Activated T-cell treated with anti-CD3 and anti-CD28 coated beads, Interleukin-2, amount 50 U/mL, for 72 hours (primary cell): Measurements from ENCODE around the gene ZNF598. TPM values are rescaled to one million over a fixed set of nuclear protein-coding genes. Genes with fewer than 3 reads are reported as not detected.
"Not testable (repeated sequence)": the region's sequence is repeated elsewhere in the genome, so short reads cannot be mapped to it uniquely, and the experiment has no call there.

Experiments used
- ATAC-seq, 2 donors: fragments of 150-1000 bp; cut with Tn5 transposase; replicated peaks in 1 of 2; 2 replicates each; pipeline ENCODE4 v1.10.0; 2021; ENCODE audit warnings: moderate library complexity in 2 of 2, mild to moderate bottlenecking in 1 of 2
- DNase-seq, 2 donors: peaks; one replicate each; pipeline ENCODE4 v3.0.0; 2021 to 2022; ENCODE audit warnings: mixed read lengths in 1 of 2
- H3K27ac Mint-ChIP-seq: one replicate; pipeline ENCODE4 v1.8.0; 2022; ENCODE audit warnings: mild to moderate bottlenecking, moderate library complexity, mixed read lengths
- H3K27me3 Mint-ChIP-seq: one replicate; pipeline ENCODE4 v1.8.0; 2022; ENCODE audit warnings: low read depth, mixed read lengths
- H3K36me3 Mint-ChIP-seq, 2 donors: one replicate each; pipeline ENCODE4 v1.8.0; 2022; ENCODE audit warnings: mixed read lengths in 2 of 2, mild to moderate bottlenecking in 1 of 2; ENCODE audit not compliant: insufficient read depth in 2 of 2
- H3K4me1 Mint-ChIP-seq: one replicate; pipeline ENCODE4 v1.8.0; 2022; ENCODE audit warnings: low read depth, mixed read lengths
- H3K4me3 Mint-ChIP-seq, 2 donors: one replicate each; pipeline ENCODE4 v1.8.0; 2022; ENCODE audit warnings: mild to moderate bottlenecking in 2 of 2, mixed read lengths in 2 of 2, moderate library complexity in 2 of 2
- H3K9me3 Mint-ChIP-seq, 2 donors: one replicate each; pipeline ENCODE4 v1.8.0; 2022; ENCODE audit warnings: mixed read lengths in 2 of 2
- total RNA-seq, 2 donors: library from RNA; stranded (reverse); gene quantifications; one replicate each; pipeline ENCODE4 v1.2.3, GENCODE V29; 2022

The ZNF598 gene
- total RNA-seq, 2 donors from 2014 or later, result 87.1 to 110 TPM

DNA sequence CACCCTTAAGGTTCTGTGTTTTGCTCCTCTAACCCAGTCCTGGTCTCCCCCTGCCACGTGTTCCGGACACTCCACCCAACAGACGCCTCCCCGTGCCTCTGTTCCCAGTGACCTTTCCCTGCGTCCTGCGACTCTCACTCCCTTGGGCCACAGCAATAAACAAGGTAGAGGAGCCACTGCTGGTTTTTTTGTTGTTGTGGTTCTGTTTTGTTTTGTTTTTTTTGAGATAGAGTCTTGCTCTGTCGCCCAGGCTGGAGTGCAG lies 6.3 kb upstream of the ZNF598 start:
- Mint-ChIP-seq H3K4me3 (no peak overlapping the region), H3K27me3 (peaks cover 18% of the 10 kb centered on the region), H3K9me3 (no peaks in the 10 kb centered on the region), H3K27ac (no peak overlapping the region), H3K36me3 (no peaks in the 10 kb centered on the region), H3K4me1 (peaks cover 5% of the 10 kb centered on the region)
- ATAC-seq (no peak), DNase-seq (no peak)

DNA sequence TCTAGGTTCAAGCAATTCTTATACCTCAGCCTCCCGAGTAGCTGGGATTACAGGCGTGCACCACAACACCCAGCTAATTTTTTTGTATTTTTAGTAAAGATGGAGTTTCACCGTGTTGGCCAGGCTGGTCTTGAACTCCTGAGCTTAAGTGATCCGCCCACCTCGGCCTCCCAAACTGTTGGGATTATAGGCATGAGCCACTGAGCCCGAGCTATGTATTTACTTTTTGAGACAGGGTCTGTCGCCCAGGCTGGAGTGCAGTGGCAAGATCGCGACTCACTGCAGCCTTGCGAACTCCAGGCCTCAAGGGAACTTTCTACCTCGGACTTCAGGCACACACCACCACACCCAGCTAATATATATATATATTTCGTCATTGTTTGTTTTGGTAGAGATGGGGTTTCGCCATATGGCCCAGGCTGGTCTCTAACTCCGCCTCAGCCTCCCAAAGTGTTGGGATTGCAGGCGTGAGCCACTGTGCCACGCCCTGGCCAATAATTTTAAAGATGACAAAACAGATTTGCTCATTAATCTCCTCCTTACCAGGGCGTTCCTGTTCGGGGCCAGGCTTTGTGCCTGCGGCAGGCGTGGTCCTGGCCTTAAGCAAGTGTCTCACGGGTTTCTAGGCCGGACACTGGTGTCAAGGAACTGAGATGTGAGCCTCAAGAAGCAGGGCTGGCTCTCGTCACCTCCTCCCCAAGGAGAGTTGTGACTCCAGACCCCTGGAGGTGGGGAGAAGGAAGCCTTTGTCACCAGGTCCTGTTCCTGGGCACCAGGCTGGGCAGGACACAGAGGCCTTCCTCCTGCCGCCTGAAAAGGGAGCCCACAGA lies 5.7 kb upstream of the ZNF598 start:
- no peaks in the 10 kb centered on the region for H3K9me3 Mint-ChIP-seq
- peaks cover 13% of the 10 kb centered on the region for H3K27me3 Mint-ChIP-seq
- ATAC-seq (no peak), DNase-seq (no peak)
- no peaks in the 10 kb centered on the region for H3K36me3 Mint-ChIP-seq
- peaks cover 4% of the 10 kb centered on the region for H3K4me1 Mint-ChIP-seq
- no peak overlapping the region for H3K4me3 Mint-ChIP-seq
- no peak overlapping the region for H3K27ac Mint-ChIP-seq

DNA sequence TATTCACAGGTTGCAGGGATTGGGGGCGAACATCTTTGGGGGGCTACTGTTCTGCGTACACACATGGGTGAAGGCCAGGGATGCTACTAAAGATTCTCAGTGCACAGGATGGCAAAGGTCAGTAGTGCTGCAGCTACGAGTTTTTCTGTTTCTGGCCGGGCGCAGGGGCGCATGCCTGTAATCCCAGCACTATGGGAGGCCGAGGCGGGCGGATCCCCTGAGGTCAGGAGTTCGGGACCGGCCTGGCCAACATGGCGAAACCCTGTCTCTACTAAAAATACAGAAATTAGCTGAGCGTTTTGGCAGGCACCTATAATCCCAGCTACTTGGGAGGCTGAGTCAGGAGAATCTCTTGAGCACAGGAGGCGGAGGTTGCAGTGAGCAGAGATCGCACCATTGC lies 3.9 kb upstream of the ZNF598 start:
- Mint-ChIP-seq H3K9me3 (no peaks in the 10 kb centered on the region), H3K27ac (no peak overlapping the region), H3K4me3 (no peak overlapping the region), H3K36me3 (peaks cover under 1 to 2% of the 10 kb centered on the region in 2 donors), H3K27me3 (peaks cover 6% of the 10 kb centered on the region), H3K4me1 (peaks cover 11% of the 10 kb centered on the region)
- DNase-seq, result no peak
- no peak for ATAC-seq

DNA sequence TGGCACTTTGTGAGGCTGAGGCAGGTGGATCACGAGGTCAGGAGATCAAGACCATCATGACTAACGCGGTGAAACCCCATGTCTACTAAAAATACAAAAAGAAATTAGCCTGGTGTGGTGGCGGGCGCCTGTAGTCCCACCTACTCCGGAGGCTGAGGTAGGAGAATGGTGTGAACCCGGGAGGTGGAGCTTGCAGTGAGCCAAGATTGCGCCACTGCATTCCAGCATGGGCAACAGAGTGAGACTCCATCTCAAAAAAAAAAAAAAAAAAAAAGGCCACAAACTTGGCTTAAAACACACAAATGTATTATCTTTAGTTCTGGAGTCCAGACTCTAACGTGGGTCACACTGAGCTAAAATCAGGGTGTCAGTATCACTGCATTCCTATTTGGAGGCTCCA lies 2.1 kb upstream of the ZNF598 start:
- not testable (repeated sequence) for H3K27me3 Mint-ChIP-seq, H3K27ac Mint-ChIP-seq, ATAC-seq, H3K4me3 Mint-ChIP-seq, H3K36me3 Mint-ChIP-seq, H3K9me3 Mint-ChIP-seq, DNase-seq
- H3K4me1 Mint-ChIP-seq, result peaks cover 29% of the 10 kb centered on the region

DNA sequence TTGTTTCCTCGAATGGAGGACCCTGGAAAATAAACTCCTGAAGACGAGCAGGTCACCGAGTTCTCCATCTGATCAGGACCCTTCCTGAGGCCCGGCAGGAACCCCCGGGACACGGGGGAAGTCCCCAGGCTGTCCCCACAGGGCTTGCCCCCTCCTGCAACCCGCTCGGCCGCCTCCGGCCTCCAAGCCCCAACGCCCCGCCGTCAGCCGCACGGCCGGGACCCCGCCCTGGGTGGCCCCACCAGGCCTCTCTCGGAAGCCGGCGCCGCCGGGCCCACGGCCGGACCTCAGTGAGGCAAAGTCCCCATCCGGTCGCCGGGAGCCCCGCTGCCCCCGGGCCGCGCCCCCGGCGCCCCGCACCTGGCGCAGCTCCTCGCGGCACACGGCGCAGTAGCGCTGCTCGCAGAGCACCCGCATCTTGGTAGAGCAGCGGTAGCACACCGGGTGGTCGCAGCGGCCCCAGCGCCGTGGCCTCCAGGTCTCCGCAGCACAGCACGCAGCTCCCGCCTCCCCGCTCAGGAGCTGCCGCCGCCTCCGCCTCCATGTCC lies 383 bp downstream of the ZNF598 start:
- H3K4me1 Mint-ChIP-seq, result peaks cover 46% of the 10 kb centered on the region
- DNase-seq (peak in 1 of 2 donors; percentile 41), ATAC-seq (peak; percentile 31 to 45)

DNA sequence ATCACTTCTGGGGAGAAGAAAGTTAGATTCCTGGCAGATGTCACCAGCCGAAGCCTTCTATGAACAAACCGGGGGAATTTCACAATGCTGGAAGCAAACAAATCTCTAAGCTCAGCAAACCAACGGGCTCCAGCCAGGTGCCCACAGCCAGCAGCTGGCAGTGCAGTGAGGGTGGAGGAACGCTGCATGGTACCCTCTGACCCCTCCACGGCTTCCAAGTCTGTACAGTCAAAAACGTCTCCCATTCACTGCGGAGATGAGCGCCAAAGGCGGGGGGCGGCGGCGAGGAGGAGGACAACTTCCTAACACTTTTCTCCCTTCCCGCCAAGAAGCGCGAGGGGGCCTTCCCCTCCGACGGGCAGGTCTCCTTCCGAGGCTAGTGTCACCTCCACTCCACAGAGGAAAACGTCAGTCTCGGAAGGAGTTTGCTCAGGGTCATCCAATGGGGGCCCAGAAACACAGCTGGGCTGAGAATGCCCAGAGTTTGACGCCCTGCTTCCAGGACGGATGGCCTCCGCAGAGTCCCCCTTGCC lies 924 bp downstream of the ZNF598 start:
- peak overlapping the region; percentile 88 for H3K27ac Mint-ChIP-seq
- H3K4me3 Mint-ChIP-seq, result peak overlapping the region; percentile 95 to 96
- DNase-seq, result peak in 1 of 2 donors; percentile 45
- H3K9me3 Mint-ChIP-seq, result no peaks in the 10 kb centered on the region
- no peaks in the 10 kb centered on the region for H3K27me3 Mint-ChIP-seq
- H3K4me1 Mint-ChIP-seq, result peaks cover 46% of the 10 kb centered on the region
- no peak for ATAC-seq
- peaks cover 6 to 9% of the 10 kb centered on the region in 2 donors for H3K36me3 Mint-ChIP-seq

More for the DNA sequence above, 383 bp downstream of the ZNF598 start:
- no peaks in the 10 kb centered on the region for H3K9me3 Mint-ChIP-seq
- H3K27me3 Mint-ChIP-seq, result no peaks in the 10 kb centered on the region
- peaks cover 6 to 9% of the 10 kb centered on the region in 2 donors for H3K36me3 Mint-ChIP-seq
- H3K27ac Mint-ChIP-seq, result no peak overlapping the region
- peak overlapping the region; percentile 95 to 96 for H3K4me3 Mint-ChIP-seq

DNA sequence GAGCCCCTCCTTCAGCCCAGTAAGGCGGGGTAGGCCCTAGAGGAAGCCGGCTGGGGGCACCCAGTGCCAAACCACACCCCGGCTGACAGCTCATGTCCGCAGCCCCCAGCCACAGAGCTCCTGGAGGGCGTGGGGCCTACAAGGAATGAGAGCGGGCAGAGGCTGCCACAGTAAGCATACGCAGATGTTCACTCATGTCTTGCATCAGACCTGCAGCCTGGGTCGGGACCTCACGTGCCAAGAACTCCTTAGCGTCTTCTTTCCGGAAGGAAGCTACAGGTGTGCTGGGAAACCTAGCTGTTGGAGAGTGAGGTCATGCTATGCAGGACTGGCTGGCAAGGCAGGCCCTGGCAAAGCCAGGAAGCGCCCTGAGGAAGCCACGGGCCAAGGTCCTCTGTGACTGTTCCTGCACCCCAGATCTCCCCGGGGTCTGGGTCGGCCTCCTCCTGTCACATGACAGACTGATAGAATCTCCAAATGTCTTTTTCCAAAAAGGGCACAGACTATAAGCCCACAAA lies 1.6 kb downstream of the ZNF598 start:
- peak overlapping the region; percentile 95 to 96 for H3K4me3 Mint-ChIP-seq
- H3K36me3 Mint-ChIP-seq, result peaks cover 6 to 9% of the 10 kb centered on the region in 2 donors
- ATAC-seq, result peak in 1 of 2 donors; percentile 9
- H3K9me3 Mint-ChIP-seq, result no peaks in the 10 kb centered on the region
- peaks cover 46% of the 10 kb centered on the region for H3K4me1 Mint-ChIP-seq
- DNase-seq, result peak in 1 of 2 donors; percentile 39
- H3K27me3 Mint-ChIP-seq, result no peaks in the 10 kb centered on the region
- H3K27ac Mint-ChIP-seq, result peak overlapping the region; percentile 88

DNA sequence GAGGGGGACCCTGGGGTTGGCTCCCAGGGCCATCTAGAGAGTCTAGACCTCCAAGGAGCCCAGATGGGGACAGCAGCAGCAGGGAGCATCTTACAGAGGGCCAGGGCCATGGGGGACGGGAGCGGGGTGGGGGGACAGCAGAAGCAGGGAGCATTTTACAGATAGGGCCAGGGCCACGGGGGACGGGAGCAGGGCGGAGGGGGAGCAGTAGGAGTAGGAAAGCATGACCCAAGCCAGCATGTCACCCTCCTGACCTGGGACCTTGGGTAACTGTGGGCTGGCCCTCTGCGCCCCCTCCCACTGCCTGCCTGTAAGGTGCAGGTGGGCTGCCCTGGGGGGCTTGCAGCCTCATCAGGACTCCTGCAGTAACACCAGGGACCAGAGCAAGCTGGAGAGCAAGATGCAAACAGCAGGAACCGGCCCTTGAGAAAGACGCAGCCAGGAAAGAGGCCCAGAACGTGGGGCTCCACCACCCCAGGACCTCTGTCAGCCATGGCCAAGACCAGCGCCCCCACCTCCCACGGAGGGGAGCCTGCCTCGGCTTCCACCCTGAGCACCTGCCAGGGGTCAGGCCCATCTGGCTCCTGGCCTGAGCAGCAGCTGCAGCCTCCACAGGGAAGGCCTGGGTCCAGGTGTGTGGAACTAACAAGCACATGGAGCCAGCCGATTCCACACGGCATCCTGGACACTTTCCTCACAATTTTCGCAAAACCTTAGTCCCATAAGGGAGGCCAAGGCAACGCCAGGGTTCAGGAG lies 2.4 kb downstream of the ZNF598 start:
- no peak for DNase-seq
- peak overlapping the region; percentile 95 to 96 for H3K4me3 Mint-ChIP-seq
- no peak for ATAC-seq
- no peaks in the 10 kb centered on the region for H3K9me3 Mint-ChIP-seq
- H3K4me1 Mint-ChIP-seq, result peaks cover 46% of the 10 kb centered on the region
- H3K36me3 Mint-ChIP-seq, result peaks cover 7 to 12% of the 10 kb centered on the region in 2 donors
- peak overlapping the region; percentile 8 for H3K27ac Mint-ChIP-seq
- no peaks in the 10 kb centered on the region for H3K27me3 Mint-ChIP-seq

DNA sequence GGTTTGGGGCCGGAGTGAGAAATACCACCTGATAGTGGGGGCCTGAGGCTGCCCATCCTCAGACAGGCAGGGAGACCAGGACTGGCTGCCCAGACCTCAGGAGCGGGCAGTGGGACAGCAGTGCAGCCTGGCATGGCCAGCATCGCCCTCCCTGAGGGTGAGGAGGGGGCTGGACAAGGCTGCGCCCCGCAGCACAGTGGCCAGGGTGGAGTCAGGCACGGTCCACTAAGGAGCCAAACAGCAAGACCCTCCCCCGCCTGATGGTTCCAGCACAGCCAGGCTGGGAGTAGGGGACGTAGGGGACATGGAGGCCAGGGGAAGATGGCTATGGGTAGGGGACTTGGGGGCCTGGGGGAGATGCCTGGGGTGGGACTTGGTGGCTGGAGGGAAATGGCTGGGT lies 3.3 kb downstream of the ZNF598 start:
- ATAC-seq, result no peak
- H3K9me3 Mint-ChIP-seq, result no peaks in the 10 kb centered on the region
- H3K4me3 Mint-ChIP-seq, result peak overlapping the region; percentile 51 to 95
- H3K27me3 Mint-ChIP-seq, result no peaks in the 10 kb centered on the region
- H3K4me1 Mint-ChIP-seq, result peaks cover 46% of the 10 kb centered on the region
- H3K36me3 Mint-ChIP-seq, result peaks cover 7 to 12% of the 10 kb centered on the region in 2 donors
- no peak overlapping the region for H3K27ac Mint-ChIP-seq
- DNase-seq, result no peak

DNA sequence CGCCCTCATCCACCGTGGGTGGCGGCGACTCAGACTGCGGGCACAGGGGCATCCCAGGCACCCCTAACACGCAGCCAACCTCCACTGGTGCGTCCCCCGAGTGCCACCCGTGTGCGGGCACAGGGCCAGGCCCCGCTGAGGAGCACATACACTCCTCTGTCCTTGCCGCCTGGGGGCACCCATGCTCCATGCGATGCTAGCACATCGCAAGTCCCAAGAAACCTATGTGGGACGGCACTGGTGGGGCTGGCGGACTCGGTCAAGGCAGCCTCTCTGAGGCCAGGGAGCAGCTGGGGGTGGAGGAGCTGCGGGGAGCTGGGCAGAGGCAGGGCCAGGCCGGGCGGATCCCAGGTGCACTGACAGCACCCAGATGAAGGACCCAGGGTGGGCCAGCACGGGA lies 4.0 kb downstream of the ZNF598 start:
- no peaks in the 10 kb centered on the region for H3K9me3 Mint-ChIP-seq
- no peak overlapping the region for H3K27ac Mint-ChIP-seq
- no peaks in the 10 kb centered on the region for H3K27me3 Mint-ChIP-seq
- peak overlapping the region in 1 of 2 donors; percentile 57 for H3K4me3 Mint-ChIP-seq
- H3K4me1 Mint-ChIP-seq, result peaks cover 45% of the 10 kb centered on the region
- no peak for DNase-seq
- H3K36me3 Mint-ChIP-seq, result peaks cover 7 to 15% of the 10 kb centered on the region in 2 donors
- no peak for ATAC-seq

DNA sequence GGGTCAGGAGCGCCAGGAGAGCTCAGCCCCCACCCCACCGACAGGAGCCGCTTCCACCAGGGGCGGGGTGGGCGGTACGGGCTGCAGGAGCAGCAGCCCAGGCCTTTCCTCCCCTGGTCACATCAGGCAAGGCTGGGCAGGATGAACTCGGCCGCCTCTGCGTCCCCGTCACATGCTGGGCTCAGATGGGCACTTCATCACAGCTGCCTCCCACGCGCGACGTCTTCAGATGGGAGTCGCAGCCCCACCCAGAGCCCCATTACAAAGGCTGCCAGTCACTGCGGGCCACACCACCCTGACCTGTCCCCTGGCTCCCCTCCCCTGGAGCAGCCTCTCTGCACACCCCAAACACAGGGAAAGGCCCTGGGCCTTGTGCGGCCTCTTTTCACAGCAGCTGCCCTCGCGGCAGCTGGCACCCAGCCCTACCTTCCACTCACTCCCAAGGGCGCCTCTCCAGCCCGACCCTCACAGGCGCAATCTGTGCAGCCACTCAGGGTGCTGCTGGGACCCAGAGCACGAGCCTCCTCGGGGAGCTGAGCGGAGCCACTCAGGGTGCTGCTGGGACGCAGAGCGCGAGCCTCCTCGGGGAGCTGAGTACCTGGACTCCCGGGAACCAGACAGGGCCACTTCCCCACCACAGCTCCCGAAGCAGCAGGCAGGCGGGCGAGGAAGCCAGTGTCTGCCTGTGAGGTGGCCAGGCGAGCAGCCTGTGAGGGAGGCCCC lies 4.7 kb downstream of the ZNF598 start:
- Mint-ChIP-seq H3K27ac (no peak overlapping the region), H3K4me3 (peak overlapping the region in 1 of 2 donors; percentile 15), H3K4me1 (peaks cover 39% of the 10 kb centered on the region), H3K27me3 (no peaks in the 10 kb centered on the region), H3K9me3 (no peaks in the 10 kb centered on the region), H3K36me3 (peaks cover 7 to 13% of the 10 kb centered on the region in 2 donors)
- ATAC-seq (no peak), DNase-seq (no peak)

DNA sequence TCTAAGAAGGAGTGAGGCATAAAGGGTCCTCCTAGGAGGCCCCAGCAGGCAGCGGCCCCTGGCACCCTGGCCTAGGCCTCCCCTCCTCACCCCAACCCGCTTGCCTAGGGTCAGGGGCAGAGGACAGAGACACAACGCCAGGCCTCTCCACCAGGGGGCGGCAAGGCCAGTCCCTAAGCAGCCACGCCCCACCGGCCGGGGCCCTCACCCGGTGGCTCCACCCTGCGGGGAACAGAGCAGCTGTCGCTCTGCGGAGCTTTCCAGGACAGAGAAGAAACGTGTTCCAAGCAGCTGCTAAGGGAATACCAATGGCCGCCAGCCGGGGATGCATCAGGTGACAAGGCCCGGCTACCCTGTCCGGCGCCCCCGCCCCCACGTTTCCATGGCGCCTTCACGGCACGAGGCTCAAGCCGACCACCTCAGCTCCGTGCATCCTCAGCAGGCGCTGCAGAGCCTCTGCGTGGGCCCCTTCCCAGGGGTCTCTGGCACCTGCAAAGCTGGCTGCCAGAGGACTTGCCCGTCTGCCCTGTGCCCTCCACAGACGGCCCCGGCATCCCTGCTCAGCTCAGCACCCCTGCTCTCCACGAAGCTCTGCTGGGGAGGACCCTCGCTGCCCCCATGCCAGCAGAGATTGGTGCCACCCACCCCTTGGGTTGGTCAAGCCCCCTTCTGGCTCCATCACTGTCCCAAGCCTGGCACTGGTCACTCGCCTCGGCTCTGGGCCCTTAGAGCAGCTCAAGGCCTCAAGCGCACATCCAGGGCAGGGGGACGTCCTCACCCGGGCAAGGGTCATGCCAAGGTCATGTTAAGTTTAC lies 5.6 kb downstream of the ZNF598 start:
- Mint-ChIP-seq H3K4me1 (peaks cover 39% of the 10 kb centered on the region), H3K27me3 (no peaks in the 10 kb centered on the region), H3K36me3 (peaks cover 7 to 13% of the 10 kb centered on the region in 2 donors), H3K9me3 (no peaks in the 10 kb centered on the region), H3K27ac (no peak overlapping the region), H3K4me3 (no peak overlapping the region)
- peak; percentile 94 for DNase-seq
- peak; percentile 94 to 95 for ATAC-seq
